ENCODE data around the gene BAHCC1.

The BAHCC1 gene

GRCh38 chr17:81492202-81492601 is 96.9 kb downstream of the BAHCC1 start:
- Histone ChIP-seq H3K9me3 (ENCODE audit: control insufficient read depth, low read length) (no peaks in the 10 kb centered on the region), H3K36me3 (ENCODE audit: control insufficient read depth, insufficient read depth, low read length, severe bottlenecking) (no peaks in the 10 kb centered on the region), H3K9ac (ENCODE audit: low read length) (no peak overlapping the region), H3K4me1 (ENCODE audit: control insufficient read depth, insufficient read depth, low read length) (peaks cover 7% of the 10 kb centered on the region), H3K27me3 (replicated peaks; ENCODE audit: control insufficient read depth, insufficient read depth, low read length) (peaks cover 32% of the 10 kb centered on the region), H3K4me3 (ENCODE audit: low read length) (no peak overlapping the region)
- DNase-seq (ENCODE audit: low read depth), result no peak

- Histone ChIP-seq H3K9me3 (ENCODE audit: control insufficient read depth, low read length) (no peaks in the 10 kb centered on the region), H3K9ac (ENCODE audit: low read length) (no peak overlapping the region), H3K4me3 (ENCODE audit: low read length) (no peak overlapping the region), H3K27me3 (replicated peaks; ENCODE audit: control insufficient read depth, insufficient read depth, low read length) (peaks cover 32% of the 10 kb centered on the region), H3K4me1 (ENCODE audit: control insufficient read depth, insufficient read depth, low read length) (peaks cover 4% of the 10 kb centered on the region), H3K36me3 (ENCODE audit: control insufficient read depth, insufficient read depth, low read length, severe bottlenecking) (no peaks in the 10 kb centered on the region)
- DNase-seq (ENCODE audit: low read depth), result no peak
Measured at GRCh38 chr17:81492706-81493105, 97.4 kb downstream of the BAHCC1 start.

GRCh38 chr17:81493198-81494038 is 98.2 kb downstream of the BAHCC1 start:
- Histone ChIP-seq H3K9me3 (ENCODE audit: control insufficient read depth, low read length) (no peaks in the 10 kb centered on the region), H3K9ac (ENCODE audit: low read length) (no peak overlapping the region), H3K4me3 (ENCODE audit: low read length) (no peak overlapping the region), H3K4me1 (ENCODE audit: control insufficient read depth, insufficient read depth, low read length) (peaks cover 2% of the 10 kb centered on the region), H3K36me3 (ENCODE audit: control insufficient read depth, insufficient read depth, low read length, severe bottlenecking) (no peaks in the 10 kb centered on the region), H3K27me3 (replicated peaks; ENCODE audit: control insufficient read depth, insufficient read depth, low read length) (peaks cover 32% of the 10 kb centered on the region)
- DNase-seq (ENCODE audit: low read depth), result no peak

- H3K36me3 ChIP-seq (ENCODE audit: control insufficient read depth, insufficient read depth, low read length, severe bottlenecking), result no peaks in the 10 kb centered on the region
- H3K9ac ChIP-seq (ENCODE audit: low read length), result no peak overlapping the region
- H3K4me3 ChIP-seq (ENCODE audit: low read length), result no peak overlapping the region
- peaks cover 30% of the 10 kb centered on the region for H3K27me3 ChIP-seq (replicated peaks; ENCODE audit: control insufficient read depth, insufficient read depth, low read length)
- no peaks in the 10 kb centered on the region for H3K9me3 ChIP-seq (ENCODE audit: control insufficient read depth, low read length)
- no peak for DNase-seq (ENCODE audit: low read depth)
- H3K4me1 ChIP-seq (ENCODE audit: control insufficient read depth, insufficient read depth, low read length), result no peaks in the 10 kb centered on the region
Measured at GRCh38 chr17:81494626-81495377, 99.5 kb downstream of the BAHCC1 start.

- Histone ChIP-seq H3K36me3 (ENCODE audit: control insufficient read depth, insufficient read depth, low read length, severe bottlenecking) (no peaks in the 10 kb centered on the region), H3K4me3 (ENCODE audit: low read length) (no peak overlapping the region), H3K4me1 (ENCODE audit: control insufficient read depth, insufficient read depth, low read length) (no peaks in the 10 kb centered on the region), H3K27me3 (replicated peaks; ENCODE audit: control insufficient read depth, insufficient read depth, low read length) (peaks cover 8% of the 10 kb centered on the region), H3K9ac (ENCODE audit: low read length) (no peak overlapping the region), H3K9me3 (ENCODE audit: control insufficient read depth, low read length) (no peaks in the 10 kb centered on the region)
- no peak for DNase-seq (ENCODE audit: low read depth)
Measured at GRCh38 chr17:81498953-81499600, 103.8 kb downstream of the BAHCC1 start.

GRCh38 chr17:81499601-81499970 is 104.3 kb downstream of the BAHCC1 start:
- Histone ChIP-seq H3K27me3 (replicated peaks; ENCODE audit: control insufficient read depth, insufficient read depth, low read length) (peaks cover 5% of the 10 kb centered on the region), H3K4me1 (ENCODE audit: control insufficient read depth, insufficient read depth, low read length) (no peaks in the 10 kb centered on the region), H3K36me3 (ENCODE audit: control insufficient read depth, insufficient read depth, low read length, severe bottlenecking) (no peaks in the 10 kb centered on the region), H3K9me3 (ENCODE audit: control insufficient read depth, low read length) (no peaks in the 10 kb centered on the region), H3K4me3 (ENCODE audit: low read length) (no peak overlapping the region), H3K9ac (ENCODE audit: low read length) (no peak overlapping the region)
- DNase-seq (ENCODE audit: low read depth), result no peak

GRCh38 chr17:81500047-81500446 is 104.8 kb downstream of the BAHCC1 start:
- Histone ChIP-seq H3K27me3 (replicated peaks; ENCODE audit: control insufficient read depth, insufficient read depth, low read length) (peaks cover 3% of the 10 kb centered on the region), H3K9me3 (ENCODE audit: control insufficient read depth, low read length) (no peaks in the 10 kb centered on the region), H3K36me3 (ENCODE audit: control insufficient read depth, insufficient read depth, low read length, severe bottlenecking) (no peaks in the 10 kb centered on the region), H3K4me3 (ENCODE audit: low read length) (no peak overlapping the region), H3K9ac (ENCODE audit: low read length) (no peak overlapping the region), H3K4me1 (ENCODE audit: control insufficient read depth, insufficient read depth, low read length) (no peaks in the 10 kb centered on the region)
- no peak for DNase-seq (ENCODE audit: low read depth)

GRCh38 chr17:81502471-81503017 is 107.3 kb downstream of the BAHCC1 start:
- no peaks in the 10 kb centered on the region for H3K9me3 ChIP-seq (ENCODE audit: control insufficient read depth, low read length)
- H3K9ac ChIP-seq (ENCODE audit: low read length), result no peak overlapping the region
- no peak for DNase-seq (ENCODE audit: low read depth)
- no peak overlapping the region for H3K4me3 ChIP-seq (ENCODE audit: low read length)
- no peaks in the 10 kb centered on the region for H3K36me3 ChIP-seq (ENCODE audit: control insufficient read depth, insufficient read depth, low read length, severe bottlenecking)
- no peaks in the 10 kb centered on the region for H3K4me1 ChIP-seq (ENCODE audit: control insufficient read depth, insufficient read depth, low read length)
- H3K27me3 ChIP-seq (replicated peaks; ENCODE audit: control insufficient read depth, insufficient read depth, low read length), result no peaks in the 10 kb centered on the region

GRCh38 chr17:81503619-81504018 is 108.4 kb downstream of the BAHCC1 start:
- Histone ChIP-seq H3K4me1 (ENCODE audit: control insufficient read depth, insufficient read depth, low read length) (peaks cover under 1% of the 10 kb centered on the region), H3K4me3 (ENCODE audit: low read length) (no peak overlapping the region), H3K27me3 (replicated peaks; ENCODE audit: control insufficient read depth, insufficient read depth, low read length) (no peaks in the 10 kb centered on the region), H3K9me3 (ENCODE audit: control insufficient read depth, low read length) (no peaks in the 10 kb centered on the region), H3K36me3 (ENCODE audit: control insufficient read depth, insufficient read depth, low read length, severe bottlenecking) (peaks cover 2% of the 10 kb centered on the region), H3K9ac (ENCODE audit: low read length) (no peak overlapping the region)
- no peak for DNase-seq (ENCODE audit: low read depth)

- peak; percentile 34 for DNase-seq (ENCODE audit: low read depth)
- Histone ChIP-seq H3K4me1 (ENCODE audit: control insufficient read depth, insufficient read depth, low read length) (peaks cover 30% of the 10 kb centered on the region), H3K36me3 (ENCODE audit: control insufficient read depth, insufficient read depth, low read length, severe bottlenecking) (peaks cover 33% of the 10 kb centered on the region), H3K27me3 (replicated peaks; ENCODE audit: control insufficient read depth, insufficient read depth, low read length) (no peaks in the 10 kb centered on the region), H3K4me3 (ENCODE audit: low read length) (peak overlapping the region; percentile 87), H3K9me3 (ENCODE audit: control insufficient read depth, low read length) (no peaks in the 10 kb centered on the region), H3K9ac (ENCODE audit: low read length) (peak overlapping the region; percentile 97)
Measured at GRCh38 chr17:81508639-81509206, 113.5 kb downstream of the BAHCC1 start.

Measured in adipocyte (in vitro differentiated cells).